OCI-M1 (cell line): ENCODE results near the gene CFAP52.
A peak's percentile ranks its signal among the peaks of the same experiment; 100 is the strongest.
"Not testable (repeated sequence)": the region's sequence is repeated elsewhere in the genome, so short reads cannot be mapped to it uniquely, and the experiment has no call there.

ENCODE experiments used
- DNase-seq: peaks from one replicate; lab custom pipeline; 2025; lab: John Stamatoyannopoulos, UW

The CFAP52 gene

DNA sequence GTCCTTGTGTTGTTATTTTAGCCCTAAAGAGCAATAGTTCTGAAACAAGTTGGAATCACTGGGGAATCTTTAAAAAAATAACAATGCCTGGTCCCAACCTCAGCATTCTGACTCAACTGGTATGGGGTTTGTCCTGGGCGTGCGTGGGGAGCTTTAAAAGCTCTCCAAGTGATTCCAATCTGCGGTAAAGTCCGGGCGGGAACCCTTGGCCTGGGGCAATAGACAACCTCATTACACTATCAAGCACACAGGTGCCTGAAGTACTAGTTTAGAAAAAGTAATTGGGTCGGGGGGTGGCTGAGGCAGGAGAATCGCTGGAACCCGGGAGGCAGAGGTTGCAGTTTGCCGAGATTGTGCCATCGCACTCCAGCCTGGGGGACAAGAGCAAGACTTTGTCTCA is 5.2 kb upstream of the CFAP52 start:
- DNase-seq: no peak

GRCh38 chr17:9575381-9576101 is 901 bp upstream of the CFAP52 start, which contains the start of gene STX8:
Gene STX8 (minus strand): TSS chr17:9575820. CDS start chr17:9575808, 12 bp downstream.
- DNase-seq: peak; percentile 83

DNA sequence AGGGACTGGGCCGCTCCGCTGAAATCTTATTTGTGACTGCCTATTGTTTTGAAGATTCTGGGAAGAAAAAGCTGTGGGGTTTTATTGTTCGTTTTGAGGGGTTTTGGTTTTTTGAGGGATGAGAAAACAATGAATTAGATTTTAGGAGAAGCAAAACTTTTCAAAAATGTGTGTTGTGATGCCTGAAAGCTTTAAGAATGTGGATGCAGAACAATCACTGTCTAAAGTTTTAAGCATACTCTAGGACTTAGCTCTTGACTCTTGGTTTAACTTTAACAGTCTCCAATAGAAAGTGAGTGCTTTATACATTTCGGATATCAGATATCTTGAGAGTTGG is 899 bp downstream of the CFAP52 start:
- peak; percentile 23 for DNase-seq

DNA sequence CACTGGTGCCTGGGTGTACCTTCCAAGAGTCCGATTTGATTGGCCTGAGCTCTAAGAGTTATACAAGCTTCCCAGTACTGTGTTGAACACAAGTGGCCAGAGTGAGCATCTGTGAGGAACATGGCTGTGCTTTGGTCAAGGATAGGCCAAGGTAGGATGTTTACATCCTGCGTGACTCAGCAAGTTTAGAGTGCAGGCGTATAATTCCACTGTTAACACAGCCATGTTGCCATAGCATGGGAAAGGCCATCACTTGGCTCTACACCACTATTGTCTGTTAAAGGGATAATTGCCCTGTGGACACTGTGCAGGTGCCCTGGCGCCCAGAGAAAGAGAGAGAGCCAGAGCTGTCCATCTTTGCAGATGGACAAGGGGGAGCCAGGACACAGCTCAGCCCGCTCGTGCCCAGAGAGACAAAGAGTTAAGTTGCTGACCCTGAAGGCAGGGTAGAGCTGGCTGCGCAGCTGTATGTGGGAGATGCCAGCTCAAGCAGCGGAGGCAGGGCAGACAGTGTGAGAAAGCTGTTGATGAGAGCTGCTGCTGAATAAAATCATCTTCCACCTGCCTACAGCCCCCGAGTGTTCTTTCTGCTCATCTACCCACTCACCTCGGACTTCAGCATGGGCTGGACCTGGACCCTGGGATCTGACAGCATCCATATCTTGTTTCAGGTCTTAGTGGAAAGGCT is 11.7 kb downstream of the CFAP52 start:
- DNase-seq: no peak

DNA sequence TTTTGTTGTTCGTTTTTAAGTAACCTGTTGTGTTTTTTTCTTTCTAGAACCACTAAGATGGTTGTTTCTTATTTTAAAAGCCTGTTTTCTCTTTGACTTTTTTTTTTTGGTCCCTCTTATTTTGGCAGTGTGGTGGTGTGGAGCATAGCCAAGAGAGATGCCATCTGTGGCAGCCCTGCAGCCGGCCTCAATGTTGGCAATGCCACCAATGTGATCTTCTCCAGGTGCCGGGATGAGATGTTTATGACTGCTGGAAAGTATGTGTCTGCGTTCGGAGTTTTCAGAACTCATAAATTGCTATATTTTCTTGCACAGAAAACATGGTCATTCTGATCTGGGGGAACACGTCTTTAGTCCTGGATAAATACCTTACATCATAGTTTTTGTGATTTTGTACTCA is 17.6 kb downstream of the CFAP52 start:
- no peak for DNase-seq

DNA sequence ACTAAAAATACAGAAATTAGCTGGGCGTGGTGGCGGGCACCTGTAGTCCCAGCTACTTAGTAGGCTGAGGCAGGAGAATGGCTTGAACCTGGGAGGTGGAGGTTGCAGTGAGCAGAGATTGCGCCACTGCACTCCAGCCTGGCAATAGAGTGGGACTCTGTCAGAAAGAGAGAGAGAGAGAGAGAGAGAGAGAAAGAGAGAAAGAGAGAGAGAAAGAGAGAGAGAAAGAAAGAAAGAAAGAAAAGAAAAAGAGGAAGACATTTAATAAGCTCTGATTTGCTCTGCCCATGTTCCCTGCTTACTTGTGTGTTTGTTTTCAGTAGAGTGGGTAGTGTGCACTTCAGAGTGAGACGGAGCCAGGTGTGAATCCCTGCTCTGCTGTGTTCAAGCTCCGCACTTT is 21.2 kb downstream of the CFAP52 start:
- not testable (repeated sequence) for DNase-seq

DNA sequence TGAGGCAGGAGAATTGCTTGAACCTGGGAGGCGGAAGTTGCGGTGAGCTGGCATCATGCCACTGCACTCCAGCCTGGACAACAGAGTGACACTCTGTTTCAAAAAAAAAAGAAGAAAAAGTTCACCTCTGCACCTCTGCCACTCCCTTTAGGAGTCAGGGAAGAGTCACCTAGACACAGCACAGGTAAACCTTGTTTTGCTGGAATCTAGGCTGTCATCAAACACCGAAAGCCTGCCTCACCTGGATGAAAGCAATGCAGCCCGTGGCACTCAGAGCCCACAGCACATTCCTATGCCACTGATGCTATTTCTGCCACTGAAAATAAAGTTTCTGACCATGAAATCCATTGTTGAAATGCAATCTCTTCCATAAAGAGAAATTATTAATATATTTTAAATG is 22.2 kb downstream of the CFAP52 start:
- DNase-seq: no peak

GRCh38 chr17:9604583-9604982 is 28.1 kb downstream of the CFAP52 start:
- DNase-seq: not testable (repeated sequence)

GRCh38 chr17:9606453-9606852 is 30.0 kb downstream of the CFAP52 start:
- no peak for DNase-seq

DNA sequence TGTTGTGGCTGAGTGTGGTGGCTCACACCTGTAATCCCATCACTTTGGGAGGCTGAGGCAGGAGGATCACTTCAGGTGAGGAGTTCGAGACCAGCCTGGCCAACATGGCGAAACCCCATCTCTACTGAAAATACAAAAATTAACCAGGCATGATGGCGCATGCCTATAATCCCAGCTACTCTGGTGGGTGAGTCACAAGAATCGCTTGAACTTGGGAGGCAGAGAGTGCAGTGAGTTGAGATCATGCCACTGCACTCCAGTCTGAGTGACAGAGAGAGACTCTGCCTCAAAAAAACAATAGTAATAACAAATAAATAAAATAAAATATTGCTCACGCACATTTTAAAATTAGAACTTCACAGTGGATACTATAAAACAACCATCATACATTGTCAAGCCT is 30.6 kb downstream of the CFAP52 start:
- DNase-seq: not testable (repeated sequence)

DNA sequence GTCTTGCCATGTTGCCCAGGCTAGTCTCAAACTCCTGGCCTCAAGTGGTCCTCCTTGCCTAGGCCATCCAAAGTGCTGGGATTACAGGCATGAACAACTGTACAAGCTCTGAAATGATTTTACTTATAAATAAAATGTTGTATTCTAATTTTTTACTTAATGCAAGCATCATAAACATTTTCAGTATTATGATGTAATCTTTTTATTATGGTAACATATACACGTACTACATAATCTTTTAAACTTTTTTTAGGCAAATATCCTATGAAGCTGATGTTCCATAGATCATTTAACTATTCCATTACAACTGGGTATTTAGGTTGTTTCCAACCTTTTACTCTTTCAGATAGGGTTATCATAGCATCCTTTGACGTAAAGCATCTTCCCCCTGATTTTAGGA is 35.1 kb downstream of the CFAP52 start:
- DNase-seq: no peak

- DNase-seq: no peak
Observed at GRCh38 chr17:9612006-9612405, 35.6 kb downstream of the CFAP52 start.

DNA sequence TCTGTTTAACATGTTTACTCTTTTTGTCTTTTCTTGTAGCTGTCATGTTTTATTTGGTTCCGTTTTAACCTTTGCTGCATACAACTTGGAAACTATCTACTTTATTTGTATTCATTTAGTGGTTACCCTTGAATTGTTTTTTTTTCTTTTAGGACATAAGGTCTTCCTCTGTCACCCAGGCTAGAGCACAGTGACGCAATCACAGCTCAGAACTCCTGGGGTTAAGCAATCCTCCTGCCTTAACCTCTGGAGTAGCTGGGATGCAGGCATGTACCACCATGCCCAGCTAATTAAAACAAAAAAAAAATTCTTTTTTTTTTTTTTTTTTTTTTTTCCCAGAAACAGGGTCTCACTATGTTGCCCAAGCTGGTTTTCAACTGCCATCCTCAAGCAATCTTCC is 39.0 kb downstream of the CFAP52 start:
- no peak for DNase-seq

- no peak for DNase-seq
Observed at GRCh38 chr17:9622961-9623360, 46.5 kb downstream of the CFAP52 start.

DNA sequence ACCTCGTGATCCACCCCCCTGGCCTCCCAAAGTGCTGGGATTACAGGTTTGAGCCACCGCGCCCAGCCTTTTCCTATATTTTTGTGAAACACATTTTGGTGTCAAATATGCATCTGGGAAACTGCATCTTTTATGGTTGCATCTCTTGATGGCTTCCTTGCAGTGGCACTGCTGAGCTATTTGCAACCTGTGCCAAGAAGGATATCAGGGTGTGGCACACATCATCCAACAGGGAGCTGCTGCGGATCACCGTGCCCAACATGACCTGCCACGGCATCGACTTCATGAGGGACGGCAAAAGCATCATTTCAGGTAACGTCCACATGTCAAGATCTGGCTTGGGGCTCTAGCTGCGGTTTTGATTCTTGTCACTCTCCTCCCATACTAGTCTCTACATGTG is 52.1 kb downstream of the CFAP52 start:
- DNase-seq: no peak

DNA sequence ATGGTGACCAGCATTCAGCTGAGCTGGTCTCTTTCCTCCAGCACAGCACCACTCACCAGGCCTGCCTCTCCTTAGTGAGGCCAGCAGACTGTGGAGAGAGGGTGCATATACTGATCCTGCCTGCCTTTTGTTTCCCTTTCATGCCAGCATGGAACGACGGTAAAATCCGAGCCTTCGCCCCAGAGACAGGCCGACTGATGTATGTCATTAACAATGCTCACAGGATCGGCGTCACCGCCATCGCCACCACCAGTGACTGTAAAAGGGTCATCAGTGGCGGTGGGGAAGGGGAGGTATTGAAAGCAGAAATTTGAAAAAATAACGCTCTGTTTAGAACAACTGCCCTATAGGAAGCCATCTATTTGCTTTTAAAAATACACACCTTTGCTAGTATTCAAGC is 56.3 kb downstream of the CFAP52 start:
- DNase-seq: no peak

DNA sequence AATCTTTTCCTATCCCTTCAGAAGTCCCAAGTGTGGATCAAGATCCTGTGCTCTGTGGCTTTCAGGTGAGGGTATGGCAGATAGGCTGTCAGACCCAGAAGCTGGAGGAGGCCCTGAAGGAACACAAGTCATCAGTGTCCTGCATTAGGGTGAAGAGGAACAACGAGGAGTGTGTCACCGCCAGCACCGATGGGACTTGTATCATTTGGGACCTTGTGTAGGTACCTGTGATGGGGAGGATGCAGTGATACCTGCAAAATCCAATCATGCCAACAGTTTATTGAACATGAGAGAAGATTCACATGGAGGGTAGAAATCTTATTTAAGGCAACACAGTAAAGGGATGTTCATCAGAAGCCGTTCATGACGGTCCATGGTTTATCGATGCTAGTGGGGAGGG is 58.9 kb downstream of the CFAP52 start:
- no peak for DNase-seq

GRCh38 chr17:9636501-9636900 is 60.1 kb downstream of the CFAP52 start:
- DNase-seq: no peak

GRCh38 chr17:9640388-9640787 is 63.9 kb downstream of the CFAP52 start:
- DNase-seq: not testable (repeated sequence)

- DNase-seq: no peak
Observed at GRCh38 chr17:9643611-9644010, 67.2 kb downstream of the CFAP52 start.

DNA sequence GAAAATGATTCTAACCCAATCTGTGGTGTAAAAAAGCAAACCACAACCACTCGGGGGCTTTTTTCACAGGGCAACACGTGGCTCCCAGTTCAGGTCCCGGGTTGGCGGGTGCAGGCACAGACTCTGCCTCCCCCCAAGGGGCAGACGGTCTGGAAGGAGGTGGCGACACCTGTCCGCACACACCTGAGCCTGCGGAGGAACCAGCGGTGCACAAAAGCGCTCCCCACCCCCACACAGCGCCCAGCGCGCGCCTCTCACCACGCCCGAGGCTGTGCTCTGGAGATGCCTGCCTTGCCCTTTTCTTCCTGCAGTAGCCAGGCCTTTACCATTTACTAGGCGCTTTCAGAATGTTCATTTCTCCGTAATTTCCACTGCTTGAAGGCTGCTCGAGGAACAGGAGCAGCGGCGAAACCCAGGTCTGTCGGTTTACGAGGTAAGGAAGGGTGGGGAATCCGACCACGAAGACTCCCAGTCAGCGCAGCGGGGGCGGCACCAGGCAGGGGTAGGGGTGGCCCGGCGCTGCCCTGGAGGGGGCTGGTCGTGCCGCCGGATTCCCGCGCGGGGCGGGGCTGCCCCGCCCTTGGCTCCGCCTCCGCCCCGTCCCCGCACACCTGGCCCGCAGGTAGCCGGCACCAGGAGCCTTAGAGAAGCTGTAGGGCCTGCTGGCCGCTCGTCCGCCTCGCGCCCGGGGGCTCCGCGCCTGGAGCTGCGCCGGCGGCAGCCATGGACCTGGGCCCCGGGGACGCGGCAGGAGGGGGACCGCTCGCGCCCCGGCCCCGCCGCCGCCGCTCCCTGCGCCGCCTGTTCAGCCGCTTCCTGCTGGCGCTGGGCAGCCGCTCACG is 68.7 kb downstream of the CFAP52 start, which contains the start of gene USP43:
USP43 (plus strand) TSS at position 608 of the 842 bp plus-strand sequence; CDS start at position 724, 116 bp downstream.
- DNase-seq: peak; percentile 70

DNA sequence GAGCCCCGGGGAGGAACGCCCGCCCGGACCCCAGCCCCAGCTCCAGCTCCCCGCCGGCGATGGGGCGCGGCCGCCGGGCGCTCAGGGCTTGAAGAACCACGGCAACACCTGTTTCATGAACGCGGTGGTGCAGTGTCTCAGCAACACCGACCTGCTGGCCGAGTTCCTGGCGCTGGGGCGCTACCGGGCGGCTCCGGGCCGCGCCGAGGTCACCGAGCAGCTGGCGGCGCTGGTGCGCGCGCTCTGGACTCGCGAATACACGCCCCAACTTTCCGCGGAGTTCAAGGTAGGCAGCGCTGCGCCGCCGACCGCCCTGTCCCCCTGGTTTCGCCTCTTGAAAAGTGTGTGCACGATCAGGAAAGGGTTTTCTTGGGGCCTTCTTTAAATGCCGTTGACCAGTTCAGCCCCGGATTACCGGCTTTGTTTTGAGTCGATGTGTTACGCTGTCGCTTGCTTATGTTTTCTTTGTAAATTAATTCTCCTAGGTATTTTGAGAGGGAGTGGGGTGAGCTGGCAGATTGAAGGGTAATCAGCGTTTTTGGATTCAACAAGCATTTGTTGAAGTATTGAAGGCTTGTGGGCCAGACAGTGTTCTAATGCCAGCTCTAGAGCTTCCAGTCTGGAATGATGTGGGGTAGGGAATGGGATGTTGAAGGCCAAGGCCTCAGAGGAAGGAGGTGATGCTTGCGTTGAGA is 69.6 kb downstream of the CFAP52 start:
- peak; percentile 63 for DNase-seq
